Measurements from ENCODE around the gene PDIA5. TPM values are rescaled to one million over a fixed set of nuclear protein-coding genes. Genes with fewer than 3 reads are reported as not detected.

PDIA5 gene
- polyA plus RNA-seq, 4 donors, result 4.6 to 54.0 (median 16.2) TPM

DNA sequence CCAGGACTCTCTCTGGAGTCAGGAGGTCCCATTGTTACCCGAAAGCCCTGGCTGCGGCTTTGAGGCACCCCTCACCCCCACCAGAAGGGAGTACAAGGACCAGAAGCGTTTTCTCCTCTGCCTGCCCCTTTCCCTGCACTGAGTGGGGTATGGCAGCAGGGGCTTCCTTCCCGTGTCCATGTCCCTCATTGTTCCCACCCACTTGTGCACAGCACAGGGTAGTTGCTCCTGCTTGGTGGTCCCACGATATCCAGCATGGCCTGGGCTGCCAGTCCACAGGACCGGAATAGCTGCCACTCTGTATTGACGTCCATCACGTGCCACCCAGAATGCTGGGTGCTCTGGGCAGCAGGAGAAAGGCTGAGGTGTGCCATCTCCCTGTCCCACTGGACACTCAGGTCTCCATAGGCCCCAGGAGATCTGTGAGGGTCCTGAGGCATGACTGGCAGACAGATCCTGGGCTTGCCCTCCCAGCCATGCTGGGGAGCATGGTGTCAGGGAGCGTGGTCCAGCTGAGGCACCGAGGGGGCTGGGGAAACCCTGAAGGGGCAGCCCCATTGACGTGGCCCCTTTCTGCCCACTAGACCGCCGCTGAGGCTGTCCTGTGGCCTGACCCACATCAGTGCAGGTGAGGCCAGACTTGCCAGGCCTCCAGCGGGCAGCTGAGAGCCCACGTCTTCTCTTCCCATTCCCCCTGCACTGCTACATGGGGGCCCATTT, 89.6 kb downstream of the PDIA5 start:
- DNase-seq, result no peak

DNA sequence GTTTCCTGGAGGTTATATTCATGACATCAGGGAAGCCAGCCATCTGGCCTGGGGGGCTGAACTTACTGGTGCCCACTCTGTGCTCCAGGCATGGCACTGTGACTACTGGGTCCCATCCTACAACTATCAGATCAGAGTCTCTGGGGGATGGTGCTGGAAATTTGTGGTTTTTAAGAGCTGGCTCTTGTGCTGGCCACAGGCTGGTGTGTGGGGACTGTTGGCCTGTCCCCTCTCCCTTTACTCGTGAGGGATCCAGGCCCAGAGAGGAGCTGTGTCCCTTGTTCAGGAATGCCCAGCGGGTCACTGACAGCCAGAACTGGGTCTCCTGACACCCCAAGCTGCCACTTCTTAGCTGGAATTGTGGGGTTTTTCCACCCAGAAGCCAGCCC, 90.4 kb downstream of the PDIA5 start:
- H3K4me3 ChIP-seq (ENCODE audit: low read depth in 1 of 3, low read length in 3 of 3), result no peak overlapping the region
- 74 to 87% (median 79%) methylated on average over 2 of the region's 2 CpGs for WGBS, 3 donors
- no peak for DNase-seq
- H3K9me3 ChIP-seq (ENCODE audit: control insufficient read depth in 2 of 2, insufficient read depth in 1 of 2, low read depth in 1 of 2, low read length in 1 of 2), result no peaks in the 10 kb centered on the region
- H3K36me3 ChIP-seq (ENCODE audit: control insufficient read depth in 3 of 3, insufficient read depth in 2 of 3, low read depth in 1 of 3, low read length in 3 of 3), result peaks cover 5 to 74% (median 6%) of the 10 kb centered on the region in 3 donors
- H3K27ac ChIP-seq (ENCODE audit: low read depth in 1 of 3, low read length in 2 of 3), result no peak overlapping the region
- H3K27me3 ChIP-seq (ENCODE audit: control insufficient read depth in 3 of 3, insufficient read depth in 3 of 3, low read length in 3 of 3), result no peaks in the 10 kb centered on the region
- H3K4me1 ChIP-seq (ENCODE audit: control insufficient read depth in 3 of 3, insufficient read depth in 2 of 3, low read depth in 1 of 3, low read length in 2 of 3), result no peaks in the 10 kb centered on the region
- FAIRE-seq, result no peak

More for the DNA sequence above, 89.6 kb downstream of the PDIA5 start:
- Histone ChIP-seq H3K27me3 (ENCODE audit: control insufficient read depth in 3 of 3, insufficient read depth in 3 of 3, low read length in 3 of 3) (no peaks in the 10 kb centered on the region), H3K27ac (ENCODE audit: low read depth in 1 of 3, low read length in 2 of 3) (no peak overlapping the region), H3K4me1 (ENCODE audit: control insufficient read depth in 3 of 3, insufficient read depth in 2 of 3, low read depth in 1 of 3, low read length in 2 of 3) (no peaks in the 10 kb centered on the region), H3K4me3 (ENCODE audit: low read depth in 1 of 3, low read length in 3 of 3) (no peak overlapping the region), H3K9me3 (ENCODE audit: control insufficient read depth in 2 of 2, insufficient read depth in 1 of 2, low read depth in 1 of 2, low read length in 1 of 2) (no peaks in the 10 kb centered on the region), H3K36me3 (ENCODE audit: control insufficient read depth in 3 of 3, insufficient read depth in 2 of 3, low read depth in 1 of 3, low read length in 3 of 3) (peaks cover 5 to 75% (median 6%) of the 10 kb centered on the region in 3 donors)
- no peak for FAIRE-seq
- 94 to 95% (median 94%) methylated on average over 15 of the region's 15 CpGs for WGBS, 3 donors

DNA sequence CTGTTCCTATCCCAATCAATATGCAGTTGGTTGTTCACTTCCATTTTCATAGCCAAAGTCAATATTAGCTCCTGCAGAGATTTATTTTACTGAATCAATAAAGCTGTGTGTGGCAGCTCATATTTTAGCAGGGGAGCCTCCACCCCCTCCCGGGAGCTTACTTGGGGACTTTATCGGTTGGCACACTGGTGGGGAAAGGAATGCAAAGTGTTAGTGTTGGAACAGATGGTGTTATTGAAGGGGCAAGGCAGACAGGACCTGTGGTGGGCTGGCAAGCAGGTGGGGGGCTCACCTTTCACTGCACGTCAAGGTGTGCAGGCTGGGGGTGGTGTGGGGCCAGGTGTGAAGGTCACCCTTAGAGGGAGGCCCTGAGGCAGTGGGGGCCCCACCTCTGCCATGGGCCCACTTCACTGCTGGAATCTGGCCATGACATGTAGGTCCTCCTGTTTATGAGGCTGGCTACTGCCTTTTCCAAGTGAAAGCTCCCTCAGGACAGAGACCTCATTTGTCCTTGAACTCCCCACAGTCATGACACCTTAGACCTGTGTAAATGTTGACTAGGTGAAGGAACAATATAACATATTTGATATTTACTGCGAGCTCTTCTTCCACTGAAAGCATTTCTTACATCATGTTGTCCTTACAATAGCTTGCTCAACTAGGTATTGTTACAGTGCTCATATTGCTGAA, 90.9 kb downstream of the PDIA5 start:
- no peak for DNase-seq
- Histone ChIP-seq H3K4me3 (ENCODE audit: low read depth in 1 of 3, low read length in 3 of 3) (no peak overlapping the region), H3K27me3 (ENCODE audit: control insufficient read depth in 3 of 3, insufficient read depth in 3 of 3, low read length in 3 of 3) (no peaks in the 10 kb centered on the region), H3K9me3 (ENCODE audit: control insufficient read depth in 2 of 2, insufficient read depth in 1 of 2, low read depth in 1 of 2, low read length in 1 of 2) (no peaks in the 10 kb centered on the region), H3K27ac (ENCODE audit: low read depth in 1 of 3, low read length in 2 of 3) (no peak overlapping the region), H3K4me1 (ENCODE audit: control insufficient read depth in 3 of 3, insufficient read depth in 2 of 3, low read depth in 1 of 3, low read length in 2 of 3) (no peaks in the 10 kb centered on the region), H3K36me3 (ENCODE audit: control insufficient read depth in 3 of 3, insufficient read depth in 2 of 3, low read depth in 1 of 3, low read length in 3 of 3) (peaks cover 3 to 73% (median 5%) of the 10 kb centered on the region in 3 donors)
- 81 to 88% (median 84%) methylated on average over 4 of the region's 4 CpGs for WGBS, 3 donors
- no peak for FAIRE-seq

DNA sequence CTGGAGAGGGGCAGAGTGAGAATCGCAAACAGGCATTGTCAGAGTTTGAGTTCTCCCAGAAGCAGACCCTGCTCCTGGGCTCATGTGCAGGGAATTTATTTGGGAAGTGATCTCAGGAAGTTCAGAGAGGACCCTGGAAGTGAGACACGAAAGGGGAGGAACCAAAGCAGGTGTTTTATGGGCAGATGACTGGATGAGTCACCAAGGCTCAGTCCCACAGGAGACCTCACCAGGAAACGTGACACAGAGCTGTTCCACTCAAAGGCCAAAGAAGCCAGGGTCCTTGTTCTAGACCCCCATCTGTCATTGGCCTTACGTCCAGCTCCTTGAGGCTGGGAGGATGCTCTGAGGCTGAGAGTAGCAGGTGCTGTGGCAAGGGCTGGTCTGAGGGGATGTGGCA, 91.5 kb downstream of the PDIA5 start:
- DNase-seq, result peak; percentile 9 to 32
- Histone ChIP-seq H3K4me3 (ENCODE audit: low read depth in 1 of 3, low read length in 3 of 3) (no peak overlapping the region), H3K27me3 (ENCODE audit: control insufficient read depth in 3 of 3, insufficient read depth in 3 of 3, low read length in 3 of 3) (no peaks in the 10 kb centered on the region), H3K27ac (ENCODE audit: low read depth in 1 of 3, low read length in 2 of 3) (no peak overlapping the region), H3K4me1 (ENCODE audit: control insufficient read depth in 3 of 3, insufficient read depth in 2 of 3, low read depth in 1 of 3, low read length in 2 of 3) (no peaks in the 10 kb centered on the region), H3K36me3 (ENCODE audit: control insufficient read depth in 3 of 3, insufficient read depth in 2 of 3, low read depth in 1 of 3, low read length in 3 of 3) (peaks cover 5 to 79% (median 6%) of the 10 kb centered on the region in 3 donors), H3K9me3 (ENCODE audit: control insufficient read depth in 2 of 2, insufficient read depth in 1 of 2, low read depth in 1 of 2, low read length in 1 of 2) (no peaks in the 10 kb centered on the region)
- FAIRE-seq, result no peak
- 57 to 70% (median 62%) methylated on average over 4 of the region's 4 CpGs for WGBS, 3 donors

DNA sequence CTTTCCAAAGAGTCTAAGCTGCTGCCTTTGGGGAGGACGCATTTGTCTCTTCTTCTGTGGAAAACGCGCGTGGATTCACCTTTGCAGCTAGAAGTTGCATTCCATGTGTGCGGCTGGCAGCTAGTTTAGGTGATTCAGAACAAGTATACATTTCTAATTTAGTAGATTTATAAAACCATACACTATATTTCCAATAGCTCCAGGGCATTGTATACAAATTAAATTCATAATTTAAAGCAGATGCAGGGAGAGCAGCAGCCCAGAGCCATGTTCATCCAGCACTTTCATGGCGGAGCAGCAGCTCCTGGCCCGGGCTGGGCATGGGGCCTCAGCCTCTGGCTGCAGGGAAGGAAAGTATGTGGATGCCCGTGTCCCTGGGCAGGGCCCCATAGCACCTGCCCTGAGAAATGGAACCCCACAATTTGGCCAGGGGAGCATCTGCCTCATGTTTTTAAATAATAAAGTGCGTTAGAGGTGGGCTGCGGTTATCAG, 92.1 kb downstream of the PDIA5 start:
- whole genome bisulfite sequencing, 3 donors, result 95 to 98% (median 97%) methylated on average over 10 of the region's 10 CpGs
- H3K9me3 ChIP-seq (ENCODE audit: control insufficient read depth in 2 of 2, insufficient read depth in 1 of 2, low read depth in 1 of 2, low read length in 1 of 2), result no peaks in the 10 kb centered on the region
- H3K27me3 ChIP-seq (ENCODE audit: control insufficient read depth in 3 of 3, insufficient read depth in 3 of 3, low read length in 3 of 3), result no peaks in the 10 kb centered on the region
- no peak overlapping the region for H3K27ac ChIP-seq (ENCODE audit: low read depth in 1 of 3, low read length in 2 of 3)
- peaks cover 5 to 79% (median 7%) of the 10 kb centered on the region in 3 donors for H3K36me3 ChIP-seq (ENCODE audit: control insufficient read depth in 3 of 3, insufficient read depth in 2 of 3, low read depth in 1 of 3, low read length in 3 of 3)
- no peak overlapping the region for H3K4me3 ChIP-seq (ENCODE audit: low read depth in 1 of 3, low read length in 3 of 3)
- DNase-seq (no peak), FAIRE-seq (no peak)
- H3K4me1 ChIP-seq (ENCODE audit: control insufficient read depth in 3 of 3, insufficient read depth in 2 of 3, low read depth in 1 of 3, low read length in 2 of 3), result no peaks in the 10 kb centered on the region

DNA sequence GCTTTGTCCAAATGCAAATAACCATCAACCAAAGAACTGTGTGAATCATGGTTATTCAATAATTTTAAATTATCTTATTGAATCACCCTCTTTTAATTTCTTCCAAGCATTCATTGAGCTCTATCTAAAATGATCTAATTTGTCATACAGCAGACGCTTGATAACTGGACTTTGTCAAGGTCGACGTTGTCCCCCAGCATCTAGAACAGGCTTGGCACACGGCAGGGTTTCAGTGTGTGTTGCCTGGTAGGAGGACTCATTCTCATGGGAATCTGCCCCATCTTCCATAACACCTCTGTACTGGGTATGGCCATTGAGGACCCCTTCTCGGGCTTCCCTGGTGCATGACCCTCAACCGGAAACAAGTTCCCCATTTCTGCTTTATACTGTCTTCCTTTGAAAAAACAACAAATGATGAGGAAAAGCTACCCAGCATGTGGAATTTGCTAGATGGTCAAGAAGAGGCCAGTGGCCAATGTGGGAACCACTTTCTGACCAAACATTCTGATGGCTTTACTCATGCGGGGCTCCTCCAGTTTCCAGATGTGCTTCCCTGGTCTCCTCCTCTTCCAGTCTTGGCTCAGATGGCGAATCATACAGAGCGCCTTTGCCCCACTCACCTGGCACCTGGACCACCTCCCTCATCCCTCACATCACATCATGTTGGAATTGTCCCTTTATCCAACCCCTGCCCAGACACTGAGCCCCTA, 93.3 kb downstream of the PDIA5 start:
- H3K4me1 ChIP-seq (ENCODE audit: control insufficient read depth in 3 of 3, insufficient read depth in 2 of 3, low read depth in 1 of 3, low read length in 2 of 3), result no peaks in the 10 kb centered on the region
- no peaks in the 10 kb centered on the region for H3K27me3 ChIP-seq (ENCODE audit: control insufficient read depth in 3 of 3, insufficient read depth in 3 of 3, low read length in 3 of 3)
- DNase-seq, result no peak
- no peak for FAIRE-seq
- 89 to 96% (median 89%) methylated on average over 9 of the region's 9 CpGs for WGBS, 3 donors
- H3K36me3 ChIP-seq (ENCODE audit: control insufficient read depth in 3 of 3, insufficient read depth in 2 of 3, low read depth in 1 of 3, low read length in 3 of 3), result peaks cover 5 to 75% (median 10%) of the 10 kb centered on the region in 3 donors
- H3K4me3 ChIP-seq (ENCODE audit: low read depth in 1 of 3, low read length in 3 of 3), result no peak overlapping the region
- no peaks in the 10 kb centered on the region for H3K9me3 ChIP-seq (ENCODE audit: control insufficient read depth in 2 of 2, insufficient read depth in 1 of 2, low read depth in 1 of 2, low read length in 1 of 2)
- H3K27ac ChIP-seq (ENCODE audit: low read depth in 1 of 3, low read length in 2 of 3), result no peak overlapping the region

DNA sequence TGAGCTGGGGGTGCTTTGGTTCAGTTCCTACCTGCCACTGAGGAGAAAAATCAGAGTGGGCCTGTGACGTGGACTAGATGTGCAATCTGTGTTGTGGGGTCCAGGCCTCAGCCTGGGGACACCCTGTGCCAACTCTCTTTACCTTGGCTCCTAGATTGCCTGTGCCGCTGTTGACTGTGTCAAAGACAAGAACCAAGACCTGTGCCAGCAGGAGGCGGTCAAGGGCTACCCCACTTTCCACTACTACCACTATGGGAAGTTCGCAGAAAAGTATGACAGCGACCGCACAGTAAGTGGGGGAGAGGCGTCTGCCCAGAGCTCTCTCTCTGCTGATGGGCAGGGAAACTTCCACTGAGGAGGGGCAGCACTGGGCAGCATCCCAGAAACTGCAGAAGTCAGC, 94.3 kb downstream of the PDIA5 start:
- DNase-seq (no peak), FAIRE-seq (no peak)
- WGBS, 3 donors, result 94 to 96% (median 95%) methylated on average over 7 of the region's 7 CpGs
- peaks cover 4 to 69% (median 10%) of the 10 kb centered on the region in 3 donors for H3K36me3 ChIP-seq (ENCODE audit: control insufficient read depth in 3 of 3, insufficient read depth in 2 of 3, low read depth in 1 of 3, low read length in 3 of 3)
- no peaks in the 10 kb centered on the region for H3K4me1 ChIP-seq (ENCODE audit: control insufficient read depth in 3 of 3, insufficient read depth in 2 of 3, low read depth in 1 of 3, low read length in 2 of 3)
- H3K27ac ChIP-seq (ENCODE audit: low read depth in 1 of 3, low read length in 2 of 3), result no peak overlapping the region
- H3K9me3 ChIP-seq (ENCODE audit: control insufficient read depth in 2 of 2, insufficient read depth in 1 of 2, low read depth in 1 of 2, low read length in 1 of 2), result no peaks in the 10 kb centered on the region
- no peaks in the 10 kb centered on the region for H3K27me3 ChIP-seq (ENCODE audit: control insufficient read depth in 3 of 3, insufficient read depth in 3 of 3, low read length in 3 of 3)
- H3K4me3 ChIP-seq (ENCODE audit: low read depth in 1 of 3, low read length in 3 of 3), result no peak overlapping the region

DNA sequence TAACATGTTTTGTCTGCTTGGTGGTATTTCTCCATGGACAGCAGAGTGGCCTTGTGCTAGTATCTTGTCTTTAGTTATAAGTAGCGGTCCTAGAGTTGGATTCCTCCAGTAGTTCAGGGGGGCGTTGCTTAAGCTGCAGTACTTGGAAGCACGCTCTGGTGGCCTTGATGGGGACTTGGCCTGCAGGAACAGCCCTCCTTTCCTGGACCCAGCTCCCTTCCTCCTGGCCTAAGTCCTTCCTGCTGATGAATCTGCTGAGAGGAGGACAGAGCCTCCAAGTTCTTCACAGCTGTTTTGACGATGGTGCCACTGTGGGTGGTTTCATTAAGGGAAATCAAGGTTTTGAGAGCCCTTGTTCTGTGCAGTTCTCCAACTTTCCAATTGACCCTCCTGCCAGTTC, 96.3 kb downstream of the PDIA5 start:
- Histone ChIP-seq H3K27ac (ENCODE audit: low read depth in 1 of 3, low read length in 2 of 3) (no peak overlapping the region), H3K36me3 (ENCODE audit: control insufficient read depth in 3 of 3, insufficient read depth in 2 of 3, low read depth in 1 of 3, low read length in 3 of 3) (peaks cover 4 to 59% (median 10%) of the 10 kb centered on the region in 3 donors), H3K27me3 (ENCODE audit: control insufficient read depth in 3 of 3, insufficient read depth in 3 of 3, low read length in 3 of 3) (no peaks in the 10 kb centered on the region), H3K9me3 (ENCODE audit: control insufficient read depth in 2 of 2, insufficient read depth in 1 of 2, low read depth in 1 of 2, low read length in 1 of 2) (no peaks in the 10 kb centered on the region), H3K4me1 (ENCODE audit: control insufficient read depth in 3 of 3, insufficient read depth in 2 of 3, low read depth in 1 of 3, low read length in 2 of 3) (no peaks in the 10 kb centered on the region), H3K4me3 (ENCODE audit: low read depth in 1 of 3, low read length in 3 of 3) (no peak overlapping the region)
- WGBS, 3 donors, result 88 to 98% (median 95%) methylated on average over 4 of the region's 4 CpGs
- no peak for FAIRE-seq
- DNase-seq, result no peak

Data from small intestine (tissue), 7 donors.